ENCODE results near the gene ARF3. TPM values are rescaled to one million over a fixed set of nuclear protein-coding genes. Genes with fewer than 3 reads are reported as not detected.

The ARF3 gene
- total and polyA plus RNA-seq, 2 donors (not counting 1 experiment from before 2014, with no cell fraction given), result 31.7 to 77.5 TPM

DNA sequence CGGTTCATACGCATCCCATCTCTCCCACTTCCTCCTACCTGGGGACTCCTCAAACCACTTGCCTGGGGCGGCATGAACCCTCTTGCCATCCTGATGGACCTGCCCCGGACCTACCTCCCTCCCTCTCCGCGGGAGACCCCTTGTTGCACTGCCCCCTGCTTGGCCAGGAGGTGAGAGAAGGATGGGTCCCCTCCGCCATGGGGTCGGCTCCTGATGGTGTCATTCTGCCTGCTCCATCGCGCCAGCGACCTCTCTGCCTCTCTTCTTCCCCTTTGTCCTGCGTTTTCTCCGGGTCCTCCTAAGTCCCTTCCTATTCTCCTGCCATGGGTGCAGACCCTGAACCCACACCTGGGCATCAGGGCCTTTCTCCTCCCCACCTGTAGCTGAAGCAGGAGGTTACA is 24.5 kb upstream of the ARF3 start:
- H3K9me3 ChIP-seq (ENCODE audit: control extremely low read depth in 1 of 3, control insufficient read depth in 2 of 3, insufficient read depth in 1 of 3, low read length in 2 of 3), result peaks cover 0 to 25% (median 0%) of the 10 kb centered on the region in 3 donors
- H3K9ac ChIP-seq (ENCODE audit: low read length), result peak overlapping the region; percentile 76
- no peaks in the 10 kb centered on the region for H3K36me3 ChIP-seq (replicated peaks in 1 of 2; ENCODE audit: control extremely low read depth in 1 of 2, control insufficient read depth in 1 of 2, extremely low read depth in 1 of 2, insufficient read depth in 2 of 2, low read length in 1 of 2)
- DNase-seq, result no peak
- peaks cover 52% of the 10 kb centered on the region for H3K4me1 Mint-ChIP-seq
- peak overlapping the region; percentile 86 for H2AFZ ChIP-seq (ENCODE audit: insufficient read depth, low read depth, low read length, poor library complexity, severe bottlenecking)
- no peaks in the 10 kb centered on the region for H3K79me2 ChIP-seq (ENCODE audit: control insufficient read depth, insufficient read depth, low read length)
- CTCF ChIA-PET, result interaction anchor here (1.2 to 9.0 kb wide), 9 partner anchors 11 to 129 kb away, joined by 3 to 71 read pairs (median 7); partner anchors contain the start of genes DDX23, FKBP11 and WNT10B
- TF ChIP-seq, protein P1, sequence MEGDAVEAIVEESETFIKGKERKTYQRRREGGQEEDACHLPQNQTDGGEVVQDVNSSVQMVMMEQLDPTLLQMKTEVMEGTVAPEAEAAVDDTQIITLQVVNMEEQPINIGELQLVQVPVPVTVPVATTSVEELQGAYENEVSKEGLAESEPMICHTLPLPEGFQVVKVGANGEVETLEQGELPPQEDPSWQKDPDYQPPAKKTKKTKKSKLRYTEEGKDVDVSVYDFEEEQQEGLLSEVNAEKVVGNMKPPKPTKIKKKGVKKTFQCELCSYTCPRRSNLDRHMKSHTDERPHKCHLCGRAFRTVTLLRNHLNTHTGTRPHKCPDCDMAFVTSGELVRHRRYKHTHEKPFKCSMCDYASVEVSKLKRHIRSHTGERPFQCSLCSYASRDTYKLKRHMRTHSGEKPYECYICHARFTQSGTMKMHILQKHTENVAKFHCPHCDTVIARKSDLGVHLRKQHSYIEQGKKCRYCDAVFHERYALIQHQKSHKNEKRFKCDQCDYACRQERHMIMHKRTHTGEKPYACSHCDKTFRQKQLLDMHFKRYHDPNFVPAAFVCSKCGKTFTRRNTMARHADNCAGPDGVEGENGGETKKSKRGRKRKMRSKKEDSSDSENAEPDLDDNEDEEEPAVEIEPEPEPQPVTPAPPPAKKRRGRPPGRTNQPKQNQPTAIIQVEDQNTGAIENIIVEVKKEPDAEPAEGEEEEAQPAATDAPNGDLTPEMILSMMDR (IDR thresholded peaks at IDR 0.05), result no peak
- TF ChIP-seq EZH2 (IDR thresholded peaks at IDR 0.05; ENCODE audit: borderline replicate concordance, insufficient read depth, low read depth, low read length, poor library complexity, severe bottlenecking), result no peak
- H3K4me3 Mint-ChIP-seq, result peak overlapping the region; percentile 93
- peak overlapping the region; percentile 99 for H3K4me2 ChIP-seq (replicated peaks; ENCODE audit: low read depth, low read length, poor library complexity, severe bottlenecking)
- no peak overlapping the region for H3K27ac ChIP-seq (ENCODE audit: low read length in 2 of 2)
- peaks cover 2 to 73% (median 31%) of the 10 kb centered on the region in 4 experiments for H3K27me3 ChIP-seq (replicated peaks in 1 of 4; ENCODE audit: control extremely low read depth in 1 of 4, control insufficient read depth in 3 of 4, insufficient read depth in 4 of 4, low read length in 3 of 4)
- POLR2A ChIA-PET, result no interaction called here
- no peaks in the 10 kb centered on the region for H4K20me1 ChIP-seq (ENCODE audit: control insufficient read depth, insufficient read depth, low read length, poor library complexity, severe bottlenecking)
- H3K27ac Mint-ChIP-seq, result peak overlapping the region; percentile 44
- no peak for ATAC-seq (ENCODE audit: low read depth)
- peak overlapping the region in 4 of 5 experiments; percentile 52 to 86 (median 62) for H3K4me3 ChIP-seq (ENCODE audit: control extremely low read depth in 1 of 5, extremely low read depth in 1 of 5, insufficient read depth in 1 of 5, low read depth in 2 of 5, low read length in 4 of 5)
- intact Hi-C loops (cut with micrococcal nuclease), result loop anchor here (2.0 kb wide), 2 partner anchors 13 to 25 kb away; partner anchors contain the start of gene ARF3
- peaks cover 44 to 50% of the 10 kb centered on the region in 2 donors for H3K4me1 ChIP-seq (ENCODE audit: control insufficient read depth in 2 of 2, insufficient read depth in 2 of 2, low read length in 2 of 2)
- WGBS (ENCODE audit: insufficient coverage), result 25% methylated on average over 12 of the region's 13 CpGs
- H3K27me3 Mint-ChIP-seq, result peaks cover 51% of the 10 kb centered on the region
- no peaks in the 10 kb centered on the region for H3K9me3 Mint-ChIP-seq (ENCODE audit: insufficient read depth)
